HepG2 (cell line): Measurements from ENCODE around the gene PTH. TPM values are rescaled to one million over a fixed set of nuclear protein-coding genes. Genes with fewer than 3 reads are reported as not detected.

Experiments used
- AGO1 ChIP-seq: fragments of 200-400 bp; formaldehyde crosslinking; IDR thresholded peaks from 2 replicates; pipeline ENCODE4 v1.6.1; 2017; ENCODE audit warnings: mild to moderate bottlenecking, low read depth, low read length, moderate library complexity; ENCODE audit not compliant: poor library complexity, severe bottlenecking
- IKZF4 ChIP-seq: sonication (generic); formaldehyde crosslinking; IDR thresholded peaks from 2 replicates; pipeline ENCODE4 v1.5.1; 2020; ENCODE audit warnings: borderline replicate concordance, mild to moderate bottlenecking, low read depth, missing genetic modification reagents; ENCODE audit errors: not compliant biosample characterization
- JUN ChIP-seq: sonication (generic); formaldehyde crosslinking; IDR thresholded peaks from 2 replicates; pipeline ENCODE4 v1.4.0; 2020; ENCODE audit warnings: mild to moderate bottlenecking, missing genetic modification reagents
- RERE ChIP-seq: IDR thresholded peaks from 2 replicates; pipeline ENCODE4 v1.6.1; 2016; ENCODE audit warnings: low read depth, missing genetic modification reagents, missing compliant biosample characterization
- ZFP41 ChIP-seq: sonication (generic); formaldehyde crosslinking; IDR thresholded peaks from 2 replicates; pipeline ENCODE4 v1.4.0; 2020; ENCODE audit warnings: mild to moderate bottlenecking, missing genetic modification reagents, borderline replicate concordance
- ZNF256 ChIP-seq: sonication (generic); formaldehyde crosslinking; conservative IDR thresholded peaks from 2 replicates; pipeline ENCODE4 v1.4.0; 2020; ENCODE audit warnings: missing genetic modification reagents
- ZNF362 ChIP-seq: sonication (generic); formaldehyde crosslinking; IDR thresholded peaks from 2 replicates; pipeline ENCODE4 v1.4.0; 2020; ENCODE audit warnings: missing genetic modification reagents, mild to moderate bottlenecking, borderline replicate concordance
- polyA plus RNA-seq, 8 experiments: library from polyadenylated mRNA; depleted of rRNA in 3 of 8; stranded (reverse) in 7 of 8; unstranded in 1 of 8; fragments of >200 nt; fragmentation: Illumina TruSeq in 4 of 8; extraction: Trizol in 4 of 8; gene quantifications; 2 replicates each; pipeline versions ENCODE4 v1.2.1 to v1.2.3, GENCODE V29; 2011 to 2016; ENCODE audit warnings: low read depth in 4 of 8, missing spikeins in 1 of 8, mixed read lengths in 1 of 8; ENCODE audit not compliant: insufficient read depth in 1 of 8
- total RNA-seq, 5 experiments: library from RNA; depleted of rRNA; stranded (reverse); fragments of >200 nt; fragmentation: Illumina TruSeq; extraction: Trizol; gene quantifications; 2 replicates each; pipeline ENCODE4 v1.2.3, GENCODE V29; 2016; ENCODE audit warnings: low read depth in 1 of 5

PTH gene
- total and polyA plus RNA-seq, 2 of the 13 experiments (the other 11 are each of a cell fraction or from before 2014, with no cell fraction given): not detected

GRCh38 chr11:13503393-13503792, 7.6 kb upstream of the PTH start (continued):
- TF ChIP-seq ZNF362 (CRISPR knock-in tag) (no peak), IKZF4 (CRISPR knock-in tag) (no peak), JUN (CRISPR knock-in tag) (no peak), ZNF256 (CRISPR knock-in tag) (no peak), AGO1 (no peak), RERE (CRISPR knock-in tag) (no peak), ZFP41 (CRISPR knock-in tag) (no peak)
